Endodermal cell (in vitro differentiated cells): ENCODE results near the gene JPT2. TPM values are rescaled to one million over a fixed set of nuclear protein-coding genes. Genes with fewer than 3 reads are reported as not detected.

Source experiments
- DNase-seq: peaks from one replicate; pipeline ENCODE4 v3.0.0-alpha.2; 2017
- H3K27ac ChIP-seq: 2 replicates; pipeline ENCODE4 v1.5.1; 2013; ENCODE audit warnings: mild to moderate bottlenecking, low read depth, low read length, moderate library complexity
- H3K27me3 ChIP-seq: 2 replicates; pipeline ENCODE4 v1.6.1; 2013; ENCODE audit warnings: mild to moderate bottlenecking, low read length, moderate library complexity; ENCODE audit not compliant: insufficient read depth, control insufficient read depth, poor library complexity, severe bottlenecking
- H3K36me3 ChIP-seq: 2 replicates; pipeline ENCODE4 v1.7.0; 2013; ENCODE audit warnings: mild to moderate bottlenecking, low read length, moderate library complexity; ENCODE audit not compliant: control insufficient read depth, insufficient read depth
- H3K4me1 ChIP-seq: one replicate; pipeline ENCODE4 v1.7.0; 2013; ENCODE audit warnings: low read length; ENCODE audit not compliant: control insufficient read depth, insufficient read depth
- H3K4me3 ChIP-seq: 2 replicates; pipeline ENCODE4 v1.5.1; 2013; ENCODE audit warnings: mild to moderate bottlenecking, low read length, moderate library complexity
- H3K9ac ChIP-seq: 2 replicates; pipeline ENCODE4 v1.6.1; 2013; ENCODE audit warnings: mild to moderate bottlenecking, low read length, moderate library complexity; ENCODE audit not compliant: poor library complexity, severe bottlenecking; ENCODE audit errors: extremely low read depth
- H3K9me3 ChIP-seq: 2 replicates; pipeline ENCODE4 v1.6.1; 2013; ENCODE audit warnings: mild to moderate bottlenecking, low read length, moderate library complexity; ENCODE audit not compliant: control insufficient read depth
- H3K27ac Mint-ChIP-seq: 2 replicates; pipeline ENCODE4 v1.8.0; 2020; ENCODE audit warnings: mixed read lengths
- H3K27me3 Mint-ChIP-seq: 2 replicates; pipeline ENCODE4 v1.8.0; 2021; ENCODE audit warnings: mild to moderate bottlenecking, mixed read lengths; ENCODE audit not compliant: insufficient read depth
- H3K36me3 Mint-ChIP-seq: 2 replicates; pipeline ENCODE4 v1.8.0; 2020; ENCODE audit warnings: low read depth, mixed read lengths
- H3K4me1 Mint-ChIP-seq: 2 replicates; pipeline ENCODE4 v1.8.0; 2020; ENCODE audit warnings: mixed read lengths
- H3K4me3 Mint-ChIP-seq: 2 replicates; pipeline ENCODE4 v1.8.0; 2020; ENCODE audit warnings: mild to moderate bottlenecking, moderate library complexity, mixed read lengths
- H3K9me3 Mint-ChIP-seq: 2 replicates; pipeline ENCODE4 v1.8.0; 2020; ENCODE audit warnings: mild to moderate bottlenecking, mixed read lengths
- WGBS, 2 experiments: methylation state at CpG; one replicate each; pipeline versions ENCODE4 v1.1.5 to v1.1.7; 2013; ENCODE audit warnings: missing lambda C conversion rate in 2 of 2, mixed read lengths in 1 of 2; ENCODE audit not compliant: insufficient coverage in 1 of 2, insufficient read length in 1 of 2; 5-methylcytosine and 5-hydroxymethylcytosine counted together
- total RNA-seq, 2 donors: library from RNA; stranded (reverse); fragmentation: NEBNext Ultra II Directional in 1 of 2; extraction: Animal tissue kit (Norgen Biotek cat#: 25700) in 1 of 2; gene quantifications; 2 replicates in 1 of 2; 3 replicates in 1 of 2; pipeline ENCODE4 v1.2.1, GENCODE V29; 2021
- TF ChIP-seq, protein P1 (sequence below): fragments of 200-600 bp; sonication (generic); conservative IDR thresholded peaks from 2 replicates; pipeline ENCODE4 v1.5.0; 2021; ENCODE audit warnings: antibody characterized with exemption, mild to moderate bottlenecking

Gene JPT2
- total RNA-seq, 2 donors from 2014 or later = 161 to 168 TPM

DNA sequence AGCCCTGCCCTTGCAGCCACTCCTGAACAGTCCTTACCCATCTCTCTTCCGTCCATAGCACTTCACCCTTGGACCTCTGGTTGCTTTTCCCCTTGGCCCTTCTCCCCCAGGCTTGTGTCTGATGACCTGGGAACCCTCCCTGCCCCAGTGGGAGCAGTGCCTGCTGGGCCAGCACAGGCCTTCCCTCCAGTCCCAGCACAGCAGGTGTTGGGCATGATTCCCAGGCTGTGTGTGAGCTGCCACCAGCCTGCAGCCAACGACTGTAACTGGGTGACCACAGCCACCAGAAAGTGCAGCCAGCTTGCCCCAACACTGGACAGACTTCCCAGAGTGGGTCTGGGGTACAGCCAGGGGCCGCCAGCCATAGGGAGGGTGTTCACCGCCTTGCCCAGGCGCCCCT, 35.9 kb upstream of the JPT2 start:
- H3K4me3 Mint-ChIP-seq = no peak overlapping the region
- H3K36me3 Mint-ChIP-seq = peaks cover 77% of the 10 kb centered on the region
- H3K4me3 ChIP-seq = no peak overlapping the region
- H3K4me1 ChIP-seq = no peaks in the 10 kb centered on the region
- H3K36me3 ChIP-seq = peaks cover 72% of the 10 kb centered on the region
- no peaks in the 10 kb centered on the region for H3K9me3 ChIP-seq
- 95 to 100% methylated on average over 2 to 5 of the region's 5 CpGs for WGBS, 2 experiments
- no peaks in the 10 kb centered on the region for H3K27me3 ChIP-seq
- no peak overlapping the region for H3K27ac Mint-ChIP-seq
- no peak overlapping the region for H3K27ac ChIP-seq
- no peak overlapping the region for H3K9ac ChIP-seq
- no peaks in the 10 kb centered on the region for H3K27me3 Mint-ChIP-seq
- H3K9me3 Mint-ChIP-seq = no peaks in the 10 kb centered on the region
- TF ChIP-seq, protein P1, sequence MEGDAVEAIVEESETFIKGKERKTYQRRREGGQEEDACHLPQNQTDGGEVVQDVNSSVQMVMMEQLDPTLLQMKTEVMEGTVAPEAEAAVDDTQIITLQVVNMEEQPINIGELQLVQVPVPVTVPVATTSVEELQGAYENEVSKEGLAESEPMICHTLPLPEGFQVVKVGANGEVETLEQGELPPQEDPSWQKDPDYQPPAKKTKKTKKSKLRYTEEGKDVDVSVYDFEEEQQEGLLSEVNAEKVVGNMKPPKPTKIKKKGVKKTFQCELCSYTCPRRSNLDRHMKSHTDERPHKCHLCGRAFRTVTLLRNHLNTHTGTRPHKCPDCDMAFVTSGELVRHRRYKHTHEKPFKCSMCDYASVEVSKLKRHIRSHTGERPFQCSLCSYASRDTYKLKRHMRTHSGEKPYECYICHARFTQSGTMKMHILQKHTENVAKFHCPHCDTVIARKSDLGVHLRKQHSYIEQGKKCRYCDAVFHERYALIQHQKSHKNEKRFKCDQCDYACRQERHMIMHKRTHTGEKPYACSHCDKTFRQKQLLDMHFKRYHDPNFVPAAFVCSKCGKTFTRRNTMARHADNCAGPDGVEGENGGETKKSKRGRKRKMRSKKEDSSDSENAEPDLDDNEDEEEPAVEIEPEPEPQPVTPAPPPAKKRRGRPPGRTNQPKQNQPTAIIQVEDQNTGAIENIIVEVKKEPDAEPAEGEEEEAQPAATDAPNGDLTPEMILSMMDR = no peak
- peaks cover 15% of the 10 kb centered on the region for H3K4me1 Mint-ChIP-seq
- no peak for DNase-seq

DNA sequence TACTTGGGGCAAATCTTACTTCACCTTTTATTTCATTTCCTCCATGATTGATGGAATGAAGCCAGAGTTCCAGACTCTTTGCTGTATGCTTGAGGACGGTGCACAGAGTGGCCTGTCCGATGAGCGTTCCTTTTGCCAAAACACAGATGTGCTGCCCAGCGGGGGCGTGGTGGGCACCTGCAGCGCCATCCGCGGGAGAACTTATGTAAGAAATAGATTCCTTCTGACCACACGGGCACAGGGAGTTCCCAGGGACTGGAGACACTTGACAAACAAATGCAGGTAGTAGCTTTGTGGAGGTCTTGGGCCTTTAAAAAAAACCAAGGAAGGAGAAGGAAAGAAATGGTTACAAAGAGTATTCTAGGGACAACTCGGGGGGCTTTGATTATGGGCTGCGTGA, 35.3 kb upstream of the JPT2 start:
- H3K9me3 Mint-ChIP-seq = no peaks in the 10 kb centered on the region
- Histone ChIP-seq H3K9ac (no peak overlapping the region), H3K9me3 (no peaks in the 10 kb centered on the region), H3K4me1 (no peaks in the 10 kb centered on the region), H3K4me3 (no peak overlapping the region), H3K27me3 (no peaks in the 10 kb centered on the region), H3K36me3 (peaks cover 72% of the 10 kb centered on the region), H3K27ac (no peak overlapping the region)
- 95 to 97% methylated on average over 11 of the region's 11 CpGs for WGBS, 2 experiments
- no peak overlapping the region for H3K4me3 Mint-ChIP-seq
- no peak for DNase-seq
- H3K36me3 Mint-ChIP-seq = peaks cover 79% of the 10 kb centered on the region
- H3K27ac Mint-ChIP-seq = peak overlapping the region; percentile 8
- H3K27me3 Mint-ChIP-seq = no peaks in the 10 kb centered on the region
- peaks cover 15% of the 10 kb centered on the region for H3K4me1 Mint-ChIP-seq
- TF ChIP-seq, protein P1 = no peak

DNA sequence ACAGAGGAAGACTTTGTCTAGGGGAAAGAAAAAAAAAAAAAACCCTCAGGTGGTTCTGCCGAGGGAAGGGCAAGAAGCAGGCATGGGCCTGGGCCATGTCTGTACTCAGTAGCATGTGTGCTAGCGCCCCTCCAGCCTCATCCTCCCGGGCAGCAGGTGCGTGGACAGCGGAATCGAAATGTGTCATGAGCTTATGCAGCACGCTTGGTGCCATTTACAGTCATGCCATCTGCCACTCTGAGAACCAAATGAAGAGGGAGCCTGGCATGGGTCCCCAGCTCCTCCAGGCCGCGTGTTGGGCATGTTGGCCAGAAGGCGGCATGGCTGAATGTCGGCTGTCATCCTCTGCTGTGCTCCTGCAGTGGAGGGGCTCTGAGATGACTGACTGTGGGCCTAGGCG, 34.6 kb upstream of the JPT2 start:
- H3K27ac ChIP-seq = no peak overlapping the region
- H3K36me3 Mint-ChIP-seq = peaks cover 78% of the 10 kb centered on the region
- peaks cover 15% of the 10 kb centered on the region for H3K4me1 Mint-ChIP-seq
- H3K4me1 ChIP-seq = no peaks in the 10 kb centered on the region
- 96% methylated on average over 10 to 12 of the region's 12 CpGs for WGBS, 2 experiments
- H3K36me3 ChIP-seq = peaks cover 69% of the 10 kb centered on the region
- no peak overlapping the region for H3K4me3 Mint-ChIP-seq
- H3K9me3 ChIP-seq = no peaks in the 10 kb centered on the region
- H3K27me3 ChIP-seq = no peaks in the 10 kb centered on the region
- H3K27ac Mint-ChIP-seq = no peak overlapping the region
- H3K27me3 Mint-ChIP-seq = no peaks in the 10 kb centered on the region
- no peak overlapping the region for H3K9ac ChIP-seq
- no peak for DNase-seq
- no peak overlapping the region for H3K4me3 ChIP-seq
- no peaks in the 10 kb centered on the region for H3K9me3 Mint-ChIP-seq
- TF ChIP-seq, protein P1 = no peak
